Measurements from ENCODE around the gene IKZF5.

Gene IKZF5

GRCh38 chr10:123007558-123008354 lies 839 bp downstream of the IKZF5 start:
- peak overlapping the region; percentile 84 for H3K27ac ChIP-seq
- TF ChIP-seq, protein P1, sequence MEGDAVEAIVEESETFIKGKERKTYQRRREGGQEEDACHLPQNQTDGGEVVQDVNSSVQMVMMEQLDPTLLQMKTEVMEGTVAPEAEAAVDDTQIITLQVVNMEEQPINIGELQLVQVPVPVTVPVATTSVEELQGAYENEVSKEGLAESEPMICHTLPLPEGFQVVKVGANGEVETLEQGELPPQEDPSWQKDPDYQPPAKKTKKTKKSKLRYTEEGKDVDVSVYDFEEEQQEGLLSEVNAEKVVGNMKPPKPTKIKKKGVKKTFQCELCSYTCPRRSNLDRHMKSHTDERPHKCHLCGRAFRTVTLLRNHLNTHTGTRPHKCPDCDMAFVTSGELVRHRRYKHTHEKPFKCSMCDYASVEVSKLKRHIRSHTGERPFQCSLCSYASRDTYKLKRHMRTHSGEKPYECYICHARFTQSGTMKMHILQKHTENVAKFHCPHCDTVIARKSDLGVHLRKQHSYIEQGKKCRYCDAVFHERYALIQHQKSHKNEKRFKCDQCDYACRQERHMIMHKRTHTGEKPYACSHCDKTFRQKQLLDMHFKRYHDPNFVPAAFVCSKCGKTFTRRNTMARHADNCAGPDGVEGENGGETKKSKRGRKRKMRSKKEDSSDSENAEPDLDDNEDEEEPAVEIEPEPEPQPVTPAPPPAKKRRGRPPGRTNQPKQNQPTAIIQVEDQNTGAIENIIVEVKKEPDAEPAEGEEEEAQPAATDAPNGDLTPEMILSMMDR (conservative IDR thresholded peaks at IDR 0.05; ENCODE audit: low read depth, low read length) = no peak
- no peaks in the 10 kb centered on the region for H3K36me3 ChIP-seq (ENCODE audit: insufficient read depth)
- H3K4me2 ChIP-seq = peak overlapping the region; percentile 89
- H2AFZ ChIP-seq (ENCODE audit: low read depth) = peak overlapping the region; percentile 94
- H4K20me1 ChIP-seq (ENCODE audit: insufficient read depth) = no peaks in the 10 kb centered on the region
- H3K4me3 ChIP-seq (IDR thresholded peaks at IDR 0.05; ENCODE audit: insufficient read depth, low read depth, low read length) = peak overlapping the region; percentile 6
- peaks cover 10% of the 10 kb centered on the region for H3K4me1 ChIP-seq (ENCODE audit: low read depth, poor library complexity, severe bottlenecking)
- no peaks in the 10 kb centered on the region for H3K27me3 ChIP-seq (ENCODE audit: insufficient read depth, low read depth)
- peak overlapping the region; percentile 96 for H3K9ac ChIP-seq
- H3K79me2 ChIP-seq (ENCODE audit: insufficient read depth, low read depth) = peaks cover 55% of the 10 kb centered on the region

GRCh38 chr10:123004298-123004697 lies 4.3 kb downstream of the IKZF5 start:
- H3K4me3 ChIP-seq (IDR thresholded peaks at IDR 0.05; ENCODE audit: insufficient read depth, low read depth, low read length) = no peak overlapping the region
- H3K27me3 ChIP-seq (ENCODE audit: insufficient read depth, low read depth) = no peaks in the 10 kb centered on the region
- no peaks in the 10 kb centered on the region for H4K20me1 ChIP-seq (ENCODE audit: insufficient read depth)
- no peak overlapping the region for H3K9ac ChIP-seq
- H2AFZ ChIP-seq (ENCODE audit: low read depth) = no peak overlapping the region
- H3K36me3 ChIP-seq (ENCODE audit: insufficient read depth) = no peaks in the 10 kb centered on the region
- peaks cover 23% of the 10 kb centered on the region for H3K4me1 ChIP-seq (ENCODE audit: low read depth, poor library complexity, severe bottlenecking)
- H3K79me2 ChIP-seq (ENCODE audit: insufficient read depth, low read depth) = peaks cover 72% of the 10 kb centered on the region
- no peak overlapping the region for H3K27ac ChIP-seq
- TF ChIP-seq, protein P1 (conservative IDR thresholded peaks at IDR 0.05; ENCODE audit: low read depth, low read length) = no peak
- no peak overlapping the region for H3K4me2 ChIP-seq

- no peak overlapping the region for H3K4me3 ChIP-seq (IDR thresholded peaks at IDR 0.05; ENCODE audit: insufficient read depth, low read depth, low read length)
- peaks cover 34% of the 10 kb centered on the region for H3K4me1 ChIP-seq (ENCODE audit: low read depth, poor library complexity, severe bottlenecking)
- no peak overlapping the region for H3K9ac ChIP-seq
- H2AFZ ChIP-seq (ENCODE audit: low read depth) = no peak overlapping the region
- H3K79me2 ChIP-seq (ENCODE audit: insufficient read depth, low read depth) = peaks cover 55% of the 10 kb centered on the region
- H3K36me3 ChIP-seq (ENCODE audit: insufficient read depth) = no peaks in the 10 kb centered on the region
- no peaks in the 10 kb centered on the region for H3K27me3 ChIP-seq (ENCODE audit: insufficient read depth, low read depth)
- TF ChIP-seq, protein P1 (conservative IDR thresholded peaks at IDR 0.05; ENCODE audit: low read depth, low read length) = no peak
- H3K27ac ChIP-seq = no peak overlapping the region
- H4K20me1 ChIP-seq (ENCODE audit: insufficient read depth) = no peaks in the 10 kb centered on the region
- H3K4me2 ChIP-seq = no peak overlapping the region
These were observed 7.2 kb downstream of the IKZF5 start for GRCh38 chr10:123001370-123001769.

- peaks cover 34% of the 10 kb centered on the region for H3K4me1 ChIP-seq (ENCODE audit: low read depth, poor library complexity, severe bottlenecking)
- H3K9ac ChIP-seq = no peak overlapping the region
- no peak overlapping the region for H3K4me2 ChIP-seq
- no peaks in the 10 kb centered on the region for H4K20me1 ChIP-seq (ENCODE audit: insufficient read depth)
- no peaks in the 10 kb centered on the region for H3K36me3 ChIP-seq (ENCODE audit: insufficient read depth)
- H3K27ac ChIP-seq = no peak overlapping the region
- H2AFZ ChIP-seq (ENCODE audit: low read depth) = no peak overlapping the region
- H3K79me2 ChIP-seq (ENCODE audit: insufficient read depth, low read depth) = peaks cover 43% of the 10 kb centered on the region
- H3K4me3 ChIP-seq (IDR thresholded peaks at IDR 0.05; ENCODE audit: insufficient read depth, low read depth, low read length) = no peak overlapping the region
- TF ChIP-seq, protein P1 (conservative IDR thresholded peaks at IDR 0.05; ENCODE audit: low read depth, low read length) = no peak
- H3K27me3 ChIP-seq (ENCODE audit: insufficient read depth, low read depth) = no peaks in the 10 kb centered on the region
These were observed 8.4 kb downstream of the IKZF5 start for GRCh38 chr10:123000155-123000554.

All from KMS-11 (cell line).